Panc1 (cell line): ENCODE measurements around the gene ZNF619.

Experiments
- POLR2AphosphoS5 ChIP-seq: IDR thresholded peaks from 2 replicates; pipeline ENCODE4 v1.6.1; 2012; ENCODE audit warnings: mild to moderate bottlenecking, low read depth, low read length, moderate library complexity
- SIN3A ChIP-seq: IDR thresholded peaks from 2 replicates; pipeline ENCODE4 v1.6.1; 2012; ENCODE audit warnings: low read depth, mild to moderate bottlenecking, low read length, moderate library complexity, borderline replicate concordance; ENCODE audit not compliant: insufficient read depth
- TCF7L2 ChIP-seq: IDR thresholded peaks from 2 replicates; pipeline ENCODE4 v1.6.1; 2011; ENCODE audit warnings: mild to moderate bottlenecking, low read depth, low read length, inconsistent platforms
- TF ChIP-seq, protein P1 (sequence below): fragments of 450-650 bp; IDR thresholded peaks from 2 replicates; pipeline ENCODE4 v1.5.1; 2017; ENCODE audit warnings: mild to moderate bottlenecking

DNA sequence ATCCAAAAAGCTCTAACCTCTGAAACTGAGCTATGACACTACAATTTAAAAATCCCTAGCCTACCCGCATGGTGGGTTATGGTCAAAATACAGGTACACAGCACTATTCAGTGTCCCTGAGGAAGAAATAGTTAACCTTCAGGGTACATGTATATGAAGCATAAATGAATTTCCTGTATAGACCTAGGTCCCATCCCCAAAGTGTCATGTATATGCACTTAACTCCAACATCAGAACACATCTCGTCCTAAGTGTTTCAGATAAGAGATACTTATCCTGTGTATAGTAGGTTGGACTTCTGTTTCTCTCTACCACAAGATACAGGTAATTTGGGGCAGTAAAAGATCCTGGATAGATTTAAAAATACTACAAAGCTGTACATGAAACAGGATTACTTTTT lies 13.3 kb upstream of the ZNF619 start:
- TF ChIP-seq, protein P1, sequence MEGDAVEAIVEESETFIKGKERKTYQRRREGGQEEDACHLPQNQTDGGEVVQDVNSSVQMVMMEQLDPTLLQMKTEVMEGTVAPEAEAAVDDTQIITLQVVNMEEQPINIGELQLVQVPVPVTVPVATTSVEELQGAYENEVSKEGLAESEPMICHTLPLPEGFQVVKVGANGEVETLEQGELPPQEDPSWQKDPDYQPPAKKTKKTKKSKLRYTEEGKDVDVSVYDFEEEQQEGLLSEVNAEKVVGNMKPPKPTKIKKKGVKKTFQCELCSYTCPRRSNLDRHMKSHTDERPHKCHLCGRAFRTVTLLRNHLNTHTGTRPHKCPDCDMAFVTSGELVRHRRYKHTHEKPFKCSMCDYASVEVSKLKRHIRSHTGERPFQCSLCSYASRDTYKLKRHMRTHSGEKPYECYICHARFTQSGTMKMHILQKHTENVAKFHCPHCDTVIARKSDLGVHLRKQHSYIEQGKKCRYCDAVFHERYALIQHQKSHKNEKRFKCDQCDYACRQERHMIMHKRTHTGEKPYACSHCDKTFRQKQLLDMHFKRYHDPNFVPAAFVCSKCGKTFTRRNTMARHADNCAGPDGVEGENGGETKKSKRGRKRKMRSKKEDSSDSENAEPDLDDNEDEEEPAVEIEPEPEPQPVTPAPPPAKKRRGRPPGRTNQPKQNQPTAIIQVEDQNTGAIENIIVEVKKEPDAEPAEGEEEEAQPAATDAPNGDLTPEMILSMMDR: no peak
- TF ChIP-seq SIN3A (no peak), POLR2AphosphoS5 (0 out of 2 replicates have a peak, but pooled peaks have one; percentile 18), TCF7L2 (no peak)
